ENCODE measurements around the gene FAM9B.
A peak's percentile ranks its signal among the peaks of the same experiment; 100 is the strongest.
"Not testable (repeated sequence)": the region's sequence is repeated elsewhere in the genome, so short reads cannot be mapped to it uniquely, and the experiment has no call there.

Gene FAM9B

DNA sequence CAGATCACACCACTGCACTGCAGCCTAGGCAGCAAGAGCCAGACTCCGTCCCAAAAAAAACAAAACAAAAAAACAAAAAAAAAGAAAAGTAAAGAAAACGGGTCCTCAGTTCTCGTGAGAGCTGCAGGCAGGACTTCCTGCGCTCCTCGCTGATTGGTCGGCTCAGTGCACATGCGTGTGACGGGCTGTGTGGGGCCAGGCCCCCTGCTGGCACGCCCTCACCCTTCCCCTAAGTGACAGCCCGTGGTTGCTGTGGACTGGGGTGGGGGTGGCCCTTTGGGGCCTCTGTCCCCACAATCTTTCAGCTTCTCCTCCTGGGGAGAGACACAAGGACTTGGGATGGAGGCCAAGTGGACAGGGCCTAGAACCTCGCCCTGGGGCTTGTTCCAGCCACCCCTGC lies at the start of gene FAM9B:
TSS of gene FAM9B (minus strand) at position 139 of the 400 bp plus-strand sequence. CDS start 1,141 bp downstream, outside the sequence.
- DNase-seq (ENCODE audit: low spot score): no peak

- no peak for DNase-seq (ENCODE audit: low spot score)
These were observed 47.3 kb upstream of the FAM9B start for GRCh38 chrX:9081271-9081670.

DNA sequence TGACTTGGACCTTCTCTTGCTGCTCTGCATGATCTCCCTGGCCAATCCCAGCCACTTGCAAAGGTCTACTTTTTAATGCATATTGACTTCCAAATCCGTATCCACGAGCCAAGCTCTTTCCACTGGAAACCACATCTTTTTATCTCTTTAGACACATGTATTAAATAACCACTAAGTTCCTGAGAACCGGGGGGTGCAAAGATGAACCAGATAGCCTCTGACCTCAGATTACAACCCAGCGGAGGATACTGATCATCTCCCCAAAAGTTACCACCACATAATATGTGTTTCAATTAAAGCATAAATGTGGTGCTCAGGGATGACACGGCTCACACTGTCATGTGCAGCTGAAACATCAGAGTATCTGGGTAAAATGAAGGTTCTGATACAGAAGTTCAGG lies 40.4 kb upstream of the FAM9B start:
- DNase-seq (ENCODE audit: low spot score): no peak

- no peak for DNase-seq (ENCODE audit: low spot score)
These were observed 38.4 kb upstream of the FAM9B start for GRCh38 chrX:9072281-9072680.

GRCh38 chrX:9071031-9071650 lies 37.2 kb upstream of the FAM9B start:
- no peak for DNase-seq (ENCODE audit: low spot score)

DNA sequence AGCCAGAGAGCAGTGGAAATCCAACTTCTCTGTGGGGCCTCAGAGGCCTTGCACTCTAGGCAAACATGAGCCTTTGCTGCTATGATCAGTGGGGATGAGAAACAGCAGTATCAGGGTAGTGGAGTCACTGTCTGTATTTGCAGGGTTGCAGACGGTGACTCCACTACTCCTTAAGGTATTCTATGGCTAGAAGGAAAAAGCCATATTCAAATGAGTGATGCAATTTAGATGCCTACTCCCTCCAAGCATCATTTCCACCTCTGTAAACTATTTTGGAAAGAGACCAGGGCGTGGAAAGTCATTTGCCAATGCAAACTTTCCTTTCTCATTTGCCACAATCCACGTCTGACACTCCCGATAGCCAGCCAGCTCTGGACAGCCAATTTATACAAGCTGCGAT lies 35.6 kb upstream of the FAM9B start:
- no peak for DNase-seq (ENCODE audit: low spot score)

- no peak for DNase-seq (ENCODE audit: low spot score)
These were observed 30.8 kb upstream of the FAM9B start for GRCh38 chrX:9064694-9065093.

- DNase-seq (ENCODE audit: low spot score): no peak
These were observed 28.7 kb upstream of the FAM9B start for GRCh38 chrX:9062641-9063040.

DNA sequence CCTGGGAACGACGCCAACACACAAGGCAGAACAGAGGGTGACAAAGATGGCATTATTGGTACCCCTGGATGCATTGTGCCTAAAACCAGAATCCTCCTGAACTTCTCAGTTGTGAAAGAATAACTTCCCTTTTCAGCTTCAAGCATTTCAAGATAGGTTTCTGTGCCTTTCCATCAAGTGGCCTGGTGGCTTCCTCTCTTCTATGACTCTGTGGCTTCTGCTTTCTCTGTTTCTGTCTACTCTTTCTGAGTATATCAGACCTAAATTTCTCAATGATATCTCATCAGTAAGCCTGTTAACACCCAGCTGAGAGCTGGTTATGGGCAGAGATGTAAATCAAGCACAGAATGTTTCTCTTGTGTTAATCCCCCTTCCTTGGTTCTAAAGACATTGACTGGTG lies 21.4 kb upstream of the FAM9B start:
- no peak for DNase-seq (ENCODE audit: low spot score)

DNA sequence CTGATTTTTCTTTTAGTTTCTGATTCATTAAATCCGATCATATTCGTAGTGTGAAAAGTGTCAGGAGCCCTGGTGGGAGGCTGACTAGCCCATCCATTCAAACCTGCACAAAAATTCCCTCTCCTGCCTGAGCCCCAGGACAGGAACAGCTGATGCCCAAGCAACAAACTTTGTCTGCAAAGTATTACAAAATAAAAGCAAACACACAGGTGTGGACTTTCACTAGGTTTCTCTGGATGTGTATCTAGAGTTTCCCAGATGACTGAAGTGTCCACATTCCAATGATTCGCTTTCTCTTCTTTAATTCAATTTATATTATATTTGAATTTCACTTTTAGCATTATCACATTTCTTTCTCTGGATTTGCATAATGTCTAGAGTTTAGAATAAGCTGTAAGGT lies 18.2 kb upstream of the FAM9B start:
- no peak for DNase-seq (ENCODE audit: low spot score)

GRCh38 chrX:9050331-9050730 lies 16.4 kb upstream of the FAM9B start:
- DNase-seq (ENCODE audit: low spot score): no peak

GRCh38 chrX:9048801-9049200 lies 14.9 kb upstream of the FAM9B start:
- DNase-seq (ENCODE audit: low spot score): no peak

GRCh38 chrX:9038244-9038643 lies 4.3 kb upstream of the FAM9B start:
- no peak for DNase-seq (ENCODE audit: low spot score)

DNA sequence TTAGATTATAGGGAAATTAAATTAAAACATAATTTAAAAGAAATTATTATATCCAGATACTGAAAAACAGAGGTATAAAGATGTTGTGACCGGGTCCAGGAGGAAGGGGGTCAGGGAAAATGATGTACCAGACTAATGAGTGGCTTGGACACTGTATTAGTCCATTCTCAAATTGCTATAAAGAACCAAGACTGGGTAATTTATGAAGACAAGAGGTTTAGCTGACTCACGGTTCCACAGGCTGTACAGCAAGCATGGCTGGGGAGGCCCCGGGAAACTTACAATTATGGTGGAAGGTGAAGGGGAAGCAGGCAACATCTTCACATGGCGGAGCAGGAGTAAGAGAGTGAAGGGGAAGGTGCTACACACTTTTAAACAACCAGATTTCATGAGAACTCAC lies 3.4 kb upstream of the FAM9B start:
- DNase-seq (ENCODE audit: low spot score): no peak

- DNase-seq (ENCODE audit: low spot score): no peak
These were observed 341 bp downstream of the FAM9B start for GRCh38 chrX:9033586-9033985.

DNA sequence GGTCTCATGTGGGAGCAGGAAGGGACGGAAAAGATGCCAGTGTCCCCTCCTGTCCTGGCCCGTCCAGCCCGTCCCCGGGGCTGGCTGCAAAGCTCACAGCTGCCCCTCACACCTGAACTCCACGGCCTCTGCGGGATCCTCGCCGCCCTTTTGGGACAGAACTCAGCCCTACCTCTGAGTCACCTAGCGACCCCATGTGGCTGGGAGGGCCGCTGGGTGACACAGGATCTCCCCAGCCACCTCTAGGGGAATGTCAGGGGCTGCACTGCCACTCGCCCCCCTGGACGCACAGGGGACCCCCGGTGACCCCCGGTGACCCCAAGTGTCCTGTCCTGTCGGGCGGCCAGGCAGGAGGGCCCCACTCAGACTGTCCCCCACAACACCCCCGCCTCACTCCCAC lies 748 bp downstream of the FAM9B start:
- DNase-seq (ENCODE audit: low spot score): no peak

GRCh38 chrX:9023293-9023692 lies 10.6 kb downstream of the FAM9B start:
- DNase-seq (ENCODE audit: low spot score): no peak

GRCh38 chrX:9019151-9019550 lies 14.8 kb downstream of the FAM9B start:
- DNase-seq (ENCODE audit: low spot score): no peak

DNA sequence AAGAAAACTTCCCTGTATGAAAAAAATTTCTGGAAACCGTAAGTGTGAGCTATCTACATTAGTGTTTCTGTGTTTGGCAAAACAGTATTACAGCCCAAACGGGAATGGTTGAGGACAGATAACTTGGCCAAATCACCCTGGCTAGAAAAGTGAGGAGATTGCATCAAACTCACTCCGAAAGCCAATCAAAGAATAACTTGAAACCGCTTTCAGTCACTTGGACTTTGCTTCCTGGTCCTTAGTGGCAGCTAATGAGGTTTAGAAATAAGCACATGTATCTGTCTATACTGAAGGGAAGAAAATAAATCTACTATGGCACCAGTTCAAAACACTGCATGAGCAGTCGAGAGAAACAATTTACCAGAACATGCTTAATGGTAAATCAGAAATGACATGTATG lies 15.6 kb downstream of the FAM9B start:
- not testable (repeated sequence) for DNase-seq (ENCODE audit: low spot score)

DNA sequence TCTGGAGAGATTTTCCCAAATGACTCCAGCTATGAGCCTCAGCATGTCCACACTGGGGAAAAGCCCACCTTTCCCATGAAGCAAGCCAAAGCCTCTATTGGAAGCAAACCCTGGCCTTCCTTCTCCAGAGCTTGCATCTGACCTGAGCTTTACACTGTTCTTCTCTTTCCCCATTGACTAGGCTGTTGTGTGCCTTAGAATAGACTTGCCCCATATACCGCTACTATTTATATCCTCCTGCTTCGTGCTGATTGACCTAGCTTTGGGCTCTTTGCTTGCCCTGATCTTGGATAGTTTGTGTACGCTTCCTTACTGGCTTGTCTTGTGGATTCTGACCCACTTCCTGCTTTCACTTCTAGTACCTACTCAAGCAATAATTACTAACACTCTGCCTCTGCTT lies 30.9 kb downstream of the FAM9B start:
- no peak for DNase-seq (ENCODE audit: low spot score)

DNA sequence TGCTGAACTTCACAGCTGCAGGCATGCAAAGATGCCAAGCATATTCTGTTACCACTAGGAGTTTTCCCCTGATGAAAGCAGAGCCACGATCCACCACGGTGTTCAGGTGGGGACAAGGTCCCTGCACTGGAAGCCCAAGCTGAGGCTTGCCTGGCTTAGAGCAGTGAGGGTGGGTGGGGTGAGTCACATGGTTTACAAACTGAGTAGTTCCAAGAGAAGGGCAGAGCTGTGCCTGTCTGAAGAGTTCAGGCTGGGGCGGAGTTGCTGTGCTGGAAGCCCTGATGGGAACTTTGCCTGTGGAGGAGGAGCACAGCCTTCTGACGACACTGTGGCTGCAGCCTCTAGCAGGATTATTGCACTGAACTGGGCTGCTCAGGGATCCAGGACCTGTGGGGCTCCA lies 45.5 kb downstream of the FAM9B start:
- DNase-seq (ENCODE audit: low spot score): peak; percentile 54

DNA sequence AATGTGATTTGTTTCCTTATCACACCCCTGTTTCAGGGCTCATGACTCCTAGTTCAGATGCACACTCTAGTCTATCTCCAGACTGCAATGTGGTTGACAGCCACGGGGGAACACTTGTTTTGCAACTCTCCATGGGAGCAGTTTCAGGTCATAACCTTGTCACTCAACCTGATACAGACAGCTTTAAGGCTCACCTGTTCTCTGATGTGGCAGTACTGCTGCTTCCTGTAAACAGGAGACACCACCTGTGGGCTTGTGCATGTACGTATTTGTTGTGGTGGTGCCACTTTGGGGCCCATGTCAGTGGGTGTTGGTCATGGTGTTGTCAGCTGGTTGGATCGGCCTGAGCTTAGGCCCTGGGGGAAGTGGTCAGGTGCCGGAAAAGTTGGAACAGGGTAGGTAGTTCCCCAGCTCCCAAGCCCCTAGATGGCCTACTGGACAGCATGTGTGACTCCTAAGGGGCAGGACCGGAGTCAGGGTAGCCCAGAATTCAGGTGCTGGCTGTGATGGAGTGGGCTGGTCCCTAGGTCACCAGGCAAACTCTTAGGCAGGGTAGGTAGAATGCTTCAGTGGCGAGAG lies 46.2 kb downstream of the FAM9B start:
- no peak for DNase-seq (ENCODE audit: low spot score)

DNA sequence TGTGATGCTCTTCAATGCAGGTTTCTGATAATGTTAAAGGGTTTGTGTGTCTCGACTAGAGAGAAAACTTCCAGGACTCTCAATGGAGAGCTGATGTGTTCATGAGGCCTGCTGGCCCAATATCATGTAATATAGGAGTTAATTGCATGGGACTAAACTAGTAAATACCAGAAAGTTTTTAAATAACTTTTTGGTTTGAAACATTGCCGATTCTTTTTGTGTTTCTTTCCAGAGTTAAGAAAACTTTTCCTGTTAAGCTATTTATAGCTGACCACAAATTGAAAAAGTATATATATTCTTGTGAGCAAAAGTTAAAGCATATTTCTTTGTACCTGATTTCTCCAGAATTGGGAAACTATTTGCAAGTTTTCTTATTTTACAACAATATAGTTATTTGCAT lies 49.7 kb downstream of the FAM9B start:
- DNase-seq (ENCODE audit: low spot score): no peak

- no peak for DNase-seq (ENCODE audit: low spot score)
These were observed 52.2 kb downstream of the FAM9B start for GRCh38 chrX:8981723-8982122.
